ENCODE measurements around the gene HFM1.
"Not testable (repeated sequence)": the region's sequence is repeated elsewhere in the genome, so short reads cannot be mapped to it uniquely, and the experiment has no call there.

HFM1 gene

DNA sequence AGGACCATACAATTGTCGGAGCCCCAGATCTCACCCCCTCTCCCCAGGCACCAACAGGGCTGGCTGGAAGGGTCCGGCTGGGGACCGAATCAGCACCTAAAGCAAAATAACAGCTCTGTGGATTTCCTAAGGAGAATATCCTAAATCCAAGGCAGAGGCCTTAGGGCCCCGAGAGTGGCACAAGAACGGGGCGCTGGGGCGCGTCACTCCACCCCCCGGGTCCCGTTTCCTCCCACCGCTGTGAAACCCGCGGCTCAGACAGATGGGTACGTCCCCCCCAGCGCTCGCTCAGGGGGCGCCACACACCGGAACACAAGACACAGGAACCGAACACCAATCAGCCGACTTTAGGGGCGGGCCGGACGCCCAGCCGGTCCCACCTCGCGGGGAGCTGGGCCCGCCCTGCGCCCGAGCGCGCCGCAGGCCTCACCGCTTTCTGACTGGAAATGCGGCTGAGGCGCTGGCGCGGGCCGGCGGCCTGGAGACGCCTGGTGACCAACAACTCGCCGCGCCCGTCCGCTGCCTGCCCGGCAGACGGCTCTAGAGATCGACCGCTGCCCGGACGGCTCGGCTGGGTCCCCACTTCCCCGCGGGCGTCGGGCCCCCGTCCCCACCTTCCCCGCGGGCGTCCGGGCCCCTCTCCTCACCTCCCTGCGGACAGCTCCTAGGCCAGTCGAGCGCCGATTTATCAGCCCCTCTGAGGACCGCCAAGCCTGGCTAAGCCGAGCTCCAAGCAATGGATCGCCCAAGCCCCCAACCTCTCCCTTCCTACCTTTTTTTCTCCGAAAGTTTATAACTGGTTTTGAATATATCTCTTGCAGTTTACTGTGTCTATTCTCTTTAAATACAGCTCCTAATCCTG, at the start of gene HFM1:
HFM1 (minus strand) TSS at position 687 of the 862 bp plus-strand sequence. CDS start 3,755 bp downstream, outside the sequence.
- peak; percentile 93 for DNase-seq (ENCODE audit: low read depth, low spot score)

GRCh38 chr1:91454136-91454535, 49.5 kb upstream of the HFM1 start:
- no peak for DNase-seq (ENCODE audit: low read depth, low spot score)

DNA sequence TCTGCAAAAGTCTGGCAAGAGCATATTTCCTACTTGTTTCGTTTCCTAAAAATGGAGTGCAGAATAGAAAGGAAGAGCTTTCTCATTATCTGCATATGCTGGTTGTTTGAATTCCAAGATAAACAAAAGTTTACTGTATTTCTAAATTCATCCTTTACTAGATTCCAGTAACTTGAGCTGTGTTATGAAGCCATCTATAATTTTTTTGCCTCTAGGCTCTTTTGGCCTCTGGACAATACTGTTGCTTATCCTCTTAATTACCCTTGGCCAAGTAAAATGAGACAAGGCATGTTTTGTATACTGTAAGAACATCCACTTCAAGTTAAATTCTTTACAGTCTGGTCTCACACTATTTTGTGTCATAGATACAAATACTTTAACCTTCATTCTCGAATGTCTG, 45.6 kb upstream of the HFM1 start:
- no peak for DNase-seq (ENCODE audit: low read depth, low spot score)

- DNase-seq (ENCODE audit: low read depth, low spot score): not testable (repeated sequence)
These were observed 43.1 kb upstream of the HFM1 start for GRCh38 chr1:91447782-91448181.

- not testable (repeated sequence) for DNase-seq (ENCODE audit: low read depth, low spot score)
These were observed 37.3 kb upstream of the HFM1 start for GRCh38 chr1:91441980-91442379.

DNA sequence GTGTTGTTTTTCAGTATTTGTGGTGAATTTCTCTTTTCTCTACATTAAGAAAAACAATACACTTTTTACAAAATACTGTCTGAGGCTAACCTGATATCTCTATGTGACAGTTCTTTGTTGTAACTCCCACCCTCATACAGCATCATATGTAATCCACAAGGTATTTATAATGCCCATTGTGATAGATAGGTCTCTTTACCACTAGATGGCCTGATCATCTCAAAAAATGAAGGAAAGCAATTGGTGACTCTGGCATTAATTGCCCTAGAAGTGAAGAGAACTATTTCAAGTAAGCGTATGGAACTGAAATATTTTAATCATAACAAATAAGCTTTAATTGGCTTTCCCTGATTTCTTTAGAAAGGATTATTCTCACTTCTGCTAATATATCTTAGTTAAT, 36.2 kb upstream of the HFM1 start:
- no peak for DNase-seq (ENCODE audit: low read depth, low spot score)

- no peak for DNase-seq (ENCODE audit: low read depth, low spot score)
These were observed 34.4 kb upstream of the HFM1 start for GRCh38 chr1:91439016-91439415.

DNA sequence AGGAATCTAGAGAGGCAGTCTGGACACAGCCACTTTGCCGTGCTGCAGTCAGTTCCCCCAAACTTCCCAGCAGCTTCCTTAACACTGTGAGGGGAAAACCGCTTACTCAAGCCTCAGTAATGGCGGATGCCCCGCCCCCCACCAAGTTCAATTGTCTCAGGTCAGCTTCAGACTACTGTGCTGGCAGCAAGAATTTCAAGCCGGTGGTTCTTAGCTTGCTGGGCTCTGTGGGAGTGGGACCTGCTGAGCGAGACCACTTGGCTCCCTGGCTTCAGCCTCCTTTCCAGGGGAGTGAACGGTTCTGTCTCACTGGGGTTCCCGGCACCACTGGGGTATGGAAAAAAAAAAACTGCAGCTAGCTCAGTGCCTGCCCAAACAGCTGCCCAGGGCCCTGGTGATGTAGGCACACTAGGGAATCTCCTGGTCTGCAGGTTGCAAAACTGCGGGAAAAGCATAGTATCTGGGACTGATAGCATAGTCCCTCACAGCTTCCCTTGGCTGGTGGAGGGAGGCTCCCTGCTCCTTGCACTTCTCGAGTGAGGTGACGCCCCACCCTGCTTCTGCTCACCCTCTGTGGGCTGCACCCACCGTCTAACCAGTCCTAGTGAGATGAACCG, 23.7 kb upstream of the HFM1 start:
- DNase-seq (ENCODE audit: low read depth, low spot score): peak; percentile 52

DNA sequence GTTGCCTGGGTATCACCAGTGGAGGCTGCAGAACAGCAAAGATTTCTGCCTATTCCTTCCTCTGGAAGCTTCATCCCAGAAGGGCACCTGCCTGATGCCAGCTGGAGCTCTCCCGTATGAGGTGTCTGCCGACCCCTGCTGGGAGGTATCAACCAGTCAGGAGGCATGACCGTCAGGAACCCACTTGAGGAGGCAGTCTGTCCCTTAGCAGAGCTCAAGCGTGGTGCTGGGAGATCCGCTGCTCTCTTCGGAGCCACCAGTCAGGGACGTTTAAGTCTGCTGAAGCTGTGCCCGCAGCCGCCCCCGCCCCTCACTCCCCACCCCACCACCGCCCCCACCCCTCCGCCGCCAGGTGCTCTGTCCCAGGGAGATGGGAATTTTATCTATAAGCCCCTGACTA, 23.1 kb upstream of the HFM1 start:
- peak; percentile 8 for DNase-seq (ENCODE audit: low read depth, low spot score)

- not testable (repeated sequence) for DNase-seq (ENCODE audit: low read depth, low spot score)
These were observed 17.9 kb upstream of the HFM1 start for GRCh38 chr1:91422523-91422922.

GRCh38 chr1:91412371-91412770, 7.7 kb upstream of the HFM1 start:
- DNase-seq (ENCODE audit: low read depth, low spot score): no peak

GRCh38 chr1:91406773-91407389, 2.2 kb upstream of the HFM1 start:
- DNase-seq (ENCODE audit: low read depth, low spot score): no peak

GRCh38 chr1:91402023-91402422, 2.6 kb downstream of the HFM1 start:
- DNase-seq (ENCODE audit: low read depth, low spot score): no peak

DNA sequence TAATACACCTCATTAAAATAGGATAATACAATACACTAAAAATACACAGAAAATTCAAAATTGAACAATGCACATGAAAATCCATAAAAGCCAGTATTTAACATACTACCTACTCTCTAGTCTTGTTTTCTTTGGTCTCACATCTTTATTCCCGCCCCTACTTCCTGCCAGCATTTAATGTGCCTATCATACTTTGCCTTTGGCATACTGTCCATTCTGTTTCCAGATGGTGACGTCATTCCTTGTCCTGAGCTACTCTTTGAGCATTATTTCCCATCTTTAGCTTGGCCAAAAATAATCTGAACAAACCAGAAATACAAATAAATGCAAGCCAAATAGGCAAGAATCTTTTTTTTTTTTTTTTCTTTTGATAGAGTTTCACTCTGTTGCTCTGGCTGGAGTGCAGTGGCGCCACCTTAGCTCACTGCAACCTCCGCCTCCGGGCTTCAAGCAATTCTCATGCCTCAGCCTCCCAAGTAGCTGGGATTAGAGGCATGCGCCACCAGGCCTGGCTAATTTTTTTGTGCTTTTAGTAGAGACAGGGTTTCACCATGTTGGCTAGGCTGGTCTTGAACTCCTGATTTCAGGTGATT, 4.4 kb downstream of the HFM1 start:
- DNase-seq (ENCODE audit: low read depth, low spot score): peak; percentile 57

DNA sequence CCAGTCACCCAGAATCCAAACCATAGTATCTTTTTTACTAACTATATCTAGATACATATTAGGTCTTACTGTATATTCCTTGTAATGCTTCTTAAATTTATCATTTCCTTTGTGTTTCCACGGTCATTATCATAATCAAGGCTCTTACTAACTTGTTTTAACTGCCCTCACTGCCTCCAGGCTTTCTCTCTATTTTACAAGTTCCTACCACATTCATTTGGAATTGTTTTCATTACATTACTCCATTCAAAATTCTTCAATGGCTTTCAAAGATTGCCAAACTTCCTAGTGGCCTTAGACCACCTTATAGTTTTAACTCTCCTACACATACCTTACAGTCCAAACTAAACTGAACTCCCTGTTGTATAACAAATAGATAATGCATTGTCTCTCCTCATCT, 6.3 kb downstream of the HFM1 start:
- DNase-seq (ENCODE audit: low read depth, low spot score): no peak

- no peak for DNase-seq (ENCODE audit: low read depth, low spot score)
These were observed 7.0 kb downstream of the HFM1 start for GRCh38 chr1:91397605-91398004.

DNA sequence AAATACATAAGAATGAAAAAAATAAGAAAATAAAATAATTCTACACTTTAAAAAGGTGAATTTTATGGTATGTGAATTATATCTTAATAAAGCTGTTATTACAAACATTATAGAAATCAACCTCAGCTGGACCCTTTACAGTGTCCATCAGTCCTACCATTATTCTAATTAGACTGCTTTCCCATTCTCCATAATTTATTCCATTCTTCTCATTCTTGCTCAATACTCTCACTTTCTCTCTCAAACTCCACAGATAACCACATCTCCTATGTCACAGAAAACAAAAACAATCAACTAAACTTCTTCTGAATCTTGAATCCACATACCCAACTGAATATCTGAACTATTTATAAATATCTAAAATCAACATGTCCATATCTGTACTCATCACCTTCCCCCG, 11.6 kb downstream of the HFM1 start:
- DNase-seq (ENCODE audit: low read depth, low spot score): no peak

- no peak for DNase-seq (ENCODE audit: low read depth, low spot score)
These were observed 18.5 kb downstream of the HFM1 start for GRCh38 chr1:91386109-91386508.

- no peak for DNase-seq (ENCODE audit: low read depth, low spot score)
These were observed 21.2 kb downstream of the HFM1 start for GRCh38 chr1:91383456-91383855.

DNA sequence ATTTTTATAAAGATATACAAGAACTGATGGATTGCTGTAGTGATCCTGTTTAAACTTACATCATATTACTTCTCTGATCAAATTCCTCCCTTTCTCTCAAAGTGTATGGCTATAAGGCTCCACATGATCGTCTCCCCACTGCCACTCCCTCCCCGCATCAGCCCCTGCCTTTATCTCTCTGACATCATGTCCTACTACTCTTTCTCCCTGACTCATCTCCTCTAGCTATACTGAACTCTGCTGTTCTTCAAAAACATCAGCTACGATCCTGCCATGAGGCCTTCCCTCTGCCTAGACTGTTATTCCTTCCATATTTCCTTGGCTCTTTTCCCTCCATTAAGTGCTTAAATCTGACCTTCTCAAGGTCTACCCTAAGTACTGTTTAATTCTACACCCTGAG, 22.8 kb downstream of the HFM1 start:
- no peak for DNase-seq (ENCODE audit: low read depth, low spot score)

GRCh38 chr1:91374086-91374485, 30.6 kb downstream of the HFM1 start:
- DNase-seq (ENCODE audit: low read depth, low spot score): no peak

DNA sequence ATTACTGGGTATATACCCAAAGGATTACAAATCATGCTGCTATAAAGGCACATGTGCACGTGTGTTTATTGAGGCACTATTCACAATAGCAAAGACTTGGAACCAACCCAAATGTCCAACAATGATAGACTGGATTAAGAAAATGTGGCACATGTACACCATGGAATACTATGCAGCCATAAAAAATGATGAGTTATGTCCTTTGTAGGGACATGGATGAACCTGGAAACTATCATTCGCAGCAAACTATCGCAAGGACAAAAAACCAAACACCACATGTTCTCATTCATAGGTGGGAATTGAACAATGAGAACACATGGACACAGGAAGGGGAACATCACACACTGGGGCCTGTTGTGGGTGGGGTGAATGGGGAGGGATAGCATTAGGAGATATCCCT, 32.4 kb downstream of the HFM1 start:
- DNase-seq (ENCODE audit: low read depth, low spot score): not testable (repeated sequence)

Measured in ELF-1 (cell line).